Parathyroid adenoma (tissue), 2 donors: Measurements from ENCODE around the gene ARHGEF1.

Source experiments
- H2AFZ ChIP-seq: fragments of 300-600 bp; sonication (generic); one replicate; pipeline ENCODE4 v1.7.0; 2017; ENCODE audit warnings: antibody characterized with exemption, mild to moderate bottlenecking
- H3K27ac ChIP-seq: fragments of 300-600 bp; sonication (generic); one replicate; pipeline ENCODE4 v1.7.0; 2017
- H3K27me3 ChIP-seq: fragments of 300-600 bp; sonication (generic); one replicate; pipeline ENCODE4 v1.7.0; 2017; ENCODE audit warnings: low read length; ENCODE audit not compliant: control insufficient read depth, insufficient read depth
- H3K36me3 ChIP-seq: fragments of 300-600 bp; sonication (generic); one replicate; pipeline ENCODE4 v1.7.0; 2017; ENCODE audit warnings: low read length; ENCODE audit not compliant: control insufficient read depth, insufficient read depth
- H3K4me1 ChIP-seq: fragments of 300-600 bp; sonication (generic); one replicate; pipeline ENCODE4 v1.7.0; 2017; ENCODE audit warnings: control low read depth
- H3K4me2 ChIP-seq: fragments of 300-600 bp; sonication (generic); one replicate; pipeline ENCODE4 v1.7.0; 2017; ENCODE audit warnings: low read length
- H3K4me3 ChIP-seq: fragments of 300-600 bp; sonication (generic); one replicate; pipeline ENCODE4 v1.7.0; 2017; ENCODE audit warnings: low read depth, low read length
- H3K79me2 ChIP-seq: fragments of 300-600 bp; sonication (generic); one replicate; pipeline ENCODE4 v1.7.0; 2017; ENCODE audit warnings: control low read depth
- H3K9ac ChIP-seq: fragments of 300-600 bp; sonication (generic); one replicate; pipeline ENCODE4 v1.7.0; 2017; ENCODE audit warnings: mild to moderate bottlenecking
- H3K9me3 ChIP-seq: fragments of 300-600 bp; sonication (generic); one replicate; pipeline ENCODE4 v1.7.0; 2017; ENCODE audit warnings: low read length; ENCODE audit not compliant: control insufficient read depth
- CTCF ChIP-seq: fragments of 300-600 bp; sonication (generic); IDR thresholded peaks from one replicate; pipeline ENCODE4 v1.7.0; 2017; ENCODE audit warnings: antibody characterized with exemption, mild to moderate bottlenecking
- donor health status: primary hyperparathyroidism.

ARHGEF1 gene

GRCh38 chr19:41896581-41896942 is 13.6 kb downstream of the ARHGEF1 start:
- H3K36me3 ChIP-seq, result no peaks in the 10 kb centered on the region
- H3K9ac ChIP-seq, result no peak overlapping the region
- peaks cover 20% of the 10 kb centered on the region for H3K4me1 ChIP-seq
- H3K27ac ChIP-seq, result no peak overlapping the region
- no peaks in the 10 kb centered on the region for H3K27me3 ChIP-seq
- no peaks in the 10 kb centered on the region for H3K9me3 ChIP-seq
- no peaks in the 10 kb centered on the region for H3K79me2 ChIP-seq
- no peak overlapping the region for H3K4me2 ChIP-seq
- no peak overlapping the region for H2AFZ ChIP-seq
- no peak overlapping the region for H3K4me3 ChIP-seq
- TF ChIP-seq CTCF, result no peak

DNA sequence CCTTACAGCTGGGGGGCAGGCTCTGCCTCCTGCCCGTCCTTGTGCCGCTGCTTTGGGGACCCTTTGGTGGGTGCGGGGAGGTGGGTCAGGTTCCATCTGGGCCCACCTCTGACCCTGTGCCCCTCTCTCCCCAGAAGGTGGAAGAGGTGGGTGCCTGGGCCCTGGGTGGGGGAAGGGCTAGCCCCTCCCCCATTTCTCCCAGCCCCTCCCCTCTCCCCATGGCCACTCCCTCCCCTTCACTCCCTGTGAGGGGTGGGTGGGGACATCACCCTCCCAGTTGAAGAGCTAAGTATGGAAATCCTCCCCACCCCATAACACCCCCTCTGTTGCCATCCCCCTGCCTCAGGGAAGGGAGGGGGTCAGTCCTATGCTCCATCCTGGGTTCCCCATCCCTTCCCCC is 14.2 kb downstream of the ARHGEF1 start:
- H3K9me3 ChIP-seq, result no peaks in the 10 kb centered on the region
- no peaks in the 10 kb centered on the region for H3K36me3 ChIP-seq
- no peak overlapping the region for H3K4me2 ChIP-seq
- no peaks in the 10 kb centered on the region for H3K79me2 ChIP-seq
- peaks cover 26% of the 10 kb centered on the region for H3K4me1 ChIP-seq
- no peak overlapping the region for H3K27ac ChIP-seq
- H3K27me3 ChIP-seq, result no peaks in the 10 kb centered on the region
- H2AFZ ChIP-seq, result no peak overlapping the region
- no peak overlapping the region for H3K9ac ChIP-seq
- TF ChIP-seq CTCF, result no peak
- no peak overlapping the region for H3K4me3 ChIP-seq

DNA sequence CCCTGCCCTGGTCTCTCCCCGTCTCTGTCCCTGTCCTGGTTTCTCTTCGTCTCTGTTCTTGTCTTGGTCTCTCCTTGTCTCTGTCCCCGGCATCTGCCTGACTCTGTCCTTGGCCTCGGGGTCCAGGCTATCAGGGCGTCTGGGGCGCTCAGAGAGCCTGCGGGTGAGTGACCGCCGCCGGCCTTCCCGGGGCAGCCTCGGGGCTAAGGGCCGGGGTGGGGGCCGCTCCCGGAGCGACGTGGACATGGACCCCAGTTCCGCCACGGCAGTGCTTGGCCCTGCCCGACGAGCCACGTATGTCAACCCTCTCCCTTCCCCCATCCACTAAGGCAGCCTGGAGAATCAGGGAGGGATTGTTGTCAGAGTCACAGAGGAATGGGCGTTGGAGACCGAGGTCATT is 14.8 kb downstream of the ARHGEF1 start:
- H3K36me3 ChIP-seq, result no peaks in the 10 kb centered on the region
- no peak for TF ChIP-seq CTCF

DNA sequence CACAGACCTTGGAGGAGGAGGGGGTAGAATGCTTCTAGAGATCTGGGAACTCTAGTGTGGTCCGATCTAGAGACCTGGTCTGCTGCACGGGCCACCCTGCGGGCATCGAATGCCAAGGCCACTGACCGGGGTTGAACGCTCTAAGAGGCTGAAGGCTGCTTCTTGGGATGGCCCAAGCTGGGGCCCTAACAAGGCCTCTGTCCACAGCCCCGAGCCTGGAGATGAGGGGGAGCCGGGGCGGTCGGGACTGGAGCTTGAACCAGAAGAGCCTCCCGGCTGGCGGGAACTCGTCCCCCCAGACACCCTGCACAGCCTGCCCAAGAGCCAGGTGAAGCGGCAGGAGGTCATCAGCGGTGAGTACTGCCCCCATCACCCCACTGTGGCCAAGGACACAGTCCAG is 15.3 kb downstream of the ARHGEF1 start:
- Histone ChIP-seq H3K9me3 (no peaks in the 10 kb centered on the region), H3K9ac (no peak overlapping the region), H3K4me3 (no peak overlapping the region), H3K79me2 (no peaks in the 10 kb centered on the region), H3K27ac (peak overlapping the region; percentile 65), H2AFZ (no peak overlapping the region), H3K36me3 (no peaks in the 10 kb centered on the region), H3K4me2 (no peak overlapping the region), H3K27me3 (no peaks in the 10 kb centered on the region), H3K4me1 (peaks cover 35% of the 10 kb centered on the region)
- TF ChIP-seq CTCF, result no peak

More for the DNA sequence above, 14.8 kb downstream of the ARHGEF1 start:
- H3K4me1 ChIP-seq, result peaks cover 33% of the 10 kb centered on the region
- H3K9me3 ChIP-seq, result no peaks in the 10 kb centered on the region
- H3K4me2 ChIP-seq, result no peak overlapping the region
- H2AFZ ChIP-seq, result no peak overlapping the region
- peak overlapping the region; percentile 65 for H3K27ac ChIP-seq
- no peaks in the 10 kb centered on the region for H3K27me3 ChIP-seq
- no peaks in the 10 kb centered on the region for H3K79me2 ChIP-seq
- no peak overlapping the region for H3K9ac ChIP-seq
- no peak overlapping the region for H3K4me3 ChIP-seq

GRCh38 chr19:41901707-41902360 is 18.9 kb downstream of the ARHGEF1 start:
- TF ChIP-seq CTCF, result no peak
- Histone ChIP-seq H3K4me1 (peaks cover 63% of the 10 kb centered on the region), H3K9ac (no peak overlapping the region), H3K27me3 (no peaks in the 10 kb centered on the region), H3K4me3 (no peak overlapping the region), H3K79me2 (peaks cover 1% of the 10 kb centered on the region), H3K36me3 (no peaks in the 10 kb centered on the region), H3K27ac (peak overlapping the region; percentile 98), H2AFZ (no peak overlapping the region), H3K4me2 (no peak overlapping the region), H3K9me3 (no peaks in the 10 kb centered on the region)
